B cell (primary cell): ENCODE measurements around the gene KIRREL3. TPM values are rescaled to one million over a fixed set of nuclear protein-coding genes. Genes with fewer than 3 reads are reported as not detected.

Experiments
- ATAC-seq: fragments of 200-7000 bp; cut with Tn5 transposase; one replicate; pipeline ENCODE4 v1.10.0; 2021; ENCODE audit warnings: low read depth, mild to moderate bottlenecking, moderate number of reproducible peaks, moderate library complexity
- CTCF ChIA-PET: fragments of 350-600 bp; sonication (Branson Sonifier 250); formaldehyde crosslinking; loops from one replicate; lab custom pipeline; 2021; ENCODE audit warnings: antibody characterized with exemption, inconsistent platforms; lab: Charles Lee
- POLR2A ChIA-PET: fragments of 350-600 bp; sonication (Branson Sonifier 250); formaldehyde crosslinking; loops from one replicate; lab custom pipeline; 2021; ENCODE audit warnings: antibody characterized with exemption; lab: Charles Lee
- DNase-seq: peaks from one replicate; pipeline ENCODE4 v3.0.0; 2013
- H2AFZ ChIP-seq: 2 replicates; pipeline ENCODE4 v1.6.1; 2012; ENCODE audit warnings: mild to moderate bottlenecking, low read depth, low read length; ENCODE audit not compliant: insufficient read depth, poor library complexity, severe bottlenecking
- H3K27ac ChIP-seq, 2 donors: 1 replicate in 1 of 2; 2 replicates in 1 of 2; pipeline ENCODE4 v1.5.1; 2012 to 2013; ENCODE audit warnings: low read length in 2 of 2, mild to moderate bottlenecking in 2 of 2, moderate library complexity in 1 of 2
- H3K27me3 ChIP-seq, 4 experiments: fragments of 200-600 bp in 1 of 4; sonication (generic) in 1 of 4; replicated peaks in 1 of 4; 1 replicate in 2 of 4; 2 replicates in 2 of 4; pipeline versions ENCODE4 v1.6.1 to v1.7.0; 2013 to 2016; ENCODE audit warnings: low read length in 3 of 4, mild to moderate bottlenecking in 2 of 4, mixed read lengths in 1 of 4, moderate library complexity in 1 of 4; ENCODE audit not compliant: insufficient read depth in 4 of 4, control insufficient read depth in 3 of 4; ENCODE audit errors: control extremely low read depth in 1 of 4
- H3K36me3 ChIP-seq, 2 experiments: replicated peaks in 1 of 2; 1 replicate in 1 of 2; 2 replicates in 1 of 2; pipeline versions ENCODE4 v1.6.1 to v1.7.1; 2013; ENCODE audit warnings: low read length in 1 of 2; ENCODE audit not compliant: insufficient read depth in 2 of 2, control insufficient read depth in 1 of 2; ENCODE audit errors: control extremely low read depth in 1 of 2, extremely low read depth in 1 of 2
- H3K4me1 ChIP-seq, 2 donors: fragments of 200-600 bp in 1 of 2; sonication (generic) in 1 of 2; 1 replicate in 1 of 2; 2 replicates in 1 of 2; pipeline versions ENCODE4 v1.5.1 to v1.6.1; 2013 to 2017; ENCODE audit warnings: low read length in 2 of 2; ENCODE audit not compliant: control insufficient read depth in 2 of 2, insufficient read depth in 2 of 2
- H3K4me2 ChIP-seq: replicated peaks from 2 replicates; pipeline ENCODE3; 2012; ENCODE audit warnings: mild to moderate bottlenecking, low read depth, low read length; ENCODE audit not compliant: poor library complexity, severe bottlenecking
- H3K4me3 ChIP-seq, 5 experiments: fragments of 200-600 bp in 1 of 5; sonication (generic) in 1 of 5; 1 replicate in 3 of 5; 2 replicates in 2 of 5; pipeline versions ENCODE4 v1.5.1 to v1.7.0; 2011 to 2016; ENCODE audit warnings: low read length in 4 of 5, mild to moderate bottlenecking in 4 of 5, low read depth in 2 of 5, control low read depth in 1 of 5, moderate library complexity in 1 of 5; ENCODE audit not compliant: insufficient read depth in 1 of 5; ENCODE audit errors: control extremely low read depth in 1 of 5, extremely low read depth in 1 of 5
- H3K79me2 ChIP-seq: fragments of 200-600 bp; sonication (generic); one replicate; pipeline ENCODE4 v1.6.0; 2016; ENCODE audit warnings: low read length; ENCODE audit not compliant: control insufficient read depth, insufficient read depth
- H3K9ac ChIP-seq: fragments of 200-600 bp; sonication (generic); 2 replicates; pipeline ENCODE4 v1.6.1; 2017; ENCODE audit warnings: mild to moderate bottlenecking, low read length, moderate library complexity
- H3K9me3 ChIP-seq, 3 donors: one replicate each; pipeline versions ENCODE4 v1.6.1 to v1.7.1; 2013; ENCODE audit warnings: low read length in 2 of 3; ENCODE audit not compliant: control insufficient read depth in 2 of 3, insufficient read depth in 1 of 3; ENCODE audit errors: control extremely low read depth in 1 of 3
- H4K20me1 ChIP-seq: 2 replicates; pipeline ENCODE4 v1.6.0; 2012; ENCODE audit warnings: mild to moderate bottlenecking, low read length; ENCODE audit not compliant: insufficient read depth, control insufficient read depth, poor library complexity, severe bottlenecking
- H3K27ac Mint-ChIP-seq: one replicate; pipeline ENCODE4 v1.8.0; 2021; ENCODE audit warnings: mixed read lengths
- H3K27me3 Mint-ChIP-seq: one replicate; pipeline ENCODE4 v1.8.0; 2021; ENCODE audit warnings: mixed read lengths
- H3K4me1 Mint-ChIP-seq: one replicate; pipeline ENCODE4 v1.8.0; 2021; ENCODE audit warnings: mixed read lengths
- H3K4me3 Mint-ChIP-seq: one replicate; pipeline ENCODE4 v1.8.0; 2021; ENCODE audit warnings: mixed read lengths
- H3K9me3 Mint-ChIP-seq: one replicate; pipeline ENCODE4 v1.8.0; 2022; ENCODE audit warnings: mixed read lengths; ENCODE audit not compliant: insufficient read depth
- EZH2 ChIP-seq: IDR thresholded peaks from 2 replicates; pipeline ENCODE4 v1.6.1; 2012; ENCODE audit warnings: borderline replicate concordance, low read depth, mild to moderate bottlenecking, moderate library complexity, low read length; ENCODE audit not compliant: insufficient read depth, poor library complexity, severe bottlenecking
- WGBS: methylation state at CpG from one replicate; pipeline ENCODE4 v1.1.5; 2013; ENCODE audit warnings: missing lambda C conversion rate; ENCODE audit not compliant: insufficient coverage; 5-methylcytosine and 5-hydroxymethylcytosine counted together
- intact Hi-C: fragments of 100-400 bp; cut with micrococcal nuclease; formaldehyde crosslinking; loops from one replicate; pipeline ENCODE4 v1.10.0; 2022
- polyA plus RNA-seq: library from polyadenylated mRNA; depleted of rRNA; stranded (reverse); fragments of >200 nt; gene quantifications from 2 replicates; pipeline ENCODE4 v1.2.3, GENCODE V29; 2012
- total RNA-seq, 2 donors: library from RNA; stranded (reverse); fragments of 120-200 nt in 1 of 2; gene quantifications; 1 replicate in 1 of 2; 2 replicates in 1 of 2; pipeline versions ENCODE4 v1.2.3 to v1.2.4, GENCODE V29; 2013 to 2022
- TF ChIP-seq, protein P1 (sequence below): fragments of 200-600 bp; IDR thresholded peaks from one replicate; pipeline ENCODE4 v1.8.0; 2022; ENCODE audit warnings: antibody characterized with exemption, mild to moderate bottlenecking

The KIRREL3 gene
- total and polyA plus RNA-seq, 2 donors (not counting 1 experiment from before 2014, with no cell fraction given): not detected

DNA sequence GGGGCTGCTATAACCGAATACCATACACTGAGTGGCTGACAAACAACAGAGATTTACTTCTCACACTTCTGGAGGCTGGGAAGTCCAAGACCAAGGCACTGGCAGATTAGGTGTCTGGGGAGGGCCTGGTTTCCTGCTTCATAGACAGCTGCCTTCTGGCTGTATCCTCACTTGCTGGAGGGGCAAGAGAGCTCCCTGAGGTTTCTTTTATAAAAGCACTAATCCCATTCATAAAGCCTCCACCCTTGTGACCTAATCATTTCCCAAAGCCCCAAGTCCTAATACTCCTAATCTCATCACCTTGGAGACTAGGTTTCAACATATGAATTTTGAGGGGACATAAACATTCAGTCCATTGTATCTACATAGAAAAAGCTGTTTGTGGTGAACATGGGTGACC is 131.8 kb downstream of the KIRREL3 start:
- POLR2A ChIA-PET: no interaction called here
- H3K36me3 ChIP-seq: no peaks in the 10 kb centered on the region

DNA sequence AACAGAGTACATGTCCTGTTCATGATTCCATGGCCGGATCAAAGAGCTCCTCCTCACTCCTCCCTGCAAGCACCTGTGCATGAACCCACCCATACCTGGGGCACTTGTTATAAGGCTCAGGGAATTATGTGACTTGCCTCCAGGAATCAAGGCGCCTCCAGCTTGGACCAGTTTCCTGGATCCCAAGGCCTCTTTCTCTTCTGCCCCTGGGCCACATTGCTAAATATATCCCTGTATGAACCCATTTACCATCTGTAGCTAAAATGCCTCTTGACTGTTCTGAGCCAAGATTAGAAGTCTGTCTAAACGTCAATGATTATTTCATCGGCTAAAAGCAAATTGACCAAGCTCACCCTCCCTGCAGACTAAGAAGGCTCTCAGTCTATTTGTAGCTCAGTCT is 135.6 kb downstream of the KIRREL3 start:
- intact Hi-C loops: no loop called here
- Histone ChIP-seq H3K27me3 (peaks cover 0 to 3% (median 0%) of the 10 kb centered on the region in 4 experiments), H2AFZ (no peak overlapping the region), H3K9me3 (peaks cover 0 to 5% (median 0%) of the 10 kb centered on the region in 3 donors), H3K79me2 (no peaks in the 10 kb centered on the region), H3K27ac (no peak overlapping the region), H3K4me3 (no peak overlapping the region), H3K4me1 (no peaks in the 10 kb centered on the region), H4K20me1 (no peaks in the 10 kb centered on the region), H3K36me3 (no peaks in the 10 kb centered on the region), H3K4me2 (no peak overlapping the region), H3K9ac (no peak overlapping the region)
- Mint-ChIP-seq H3K9me3 (no peaks in the 10 kb centered on the region), H3K4me1 (no peaks in the 10 kb centered on the region), H3K4me3 (no peak overlapping the region), H3K27me3 (peaks cover 4% of the 10 kb centered on the region), H3K27ac (no peak overlapping the region)
- 84% methylated on average over 2 of the region's 4 CpGs for WGBS
- ChIA-PET CTCF (no interaction called here), POLR2A (no interaction called here)
- DNase-seq (no peak), ATAC-seq (no peak)
- TF ChIP-seq, protein P1, sequence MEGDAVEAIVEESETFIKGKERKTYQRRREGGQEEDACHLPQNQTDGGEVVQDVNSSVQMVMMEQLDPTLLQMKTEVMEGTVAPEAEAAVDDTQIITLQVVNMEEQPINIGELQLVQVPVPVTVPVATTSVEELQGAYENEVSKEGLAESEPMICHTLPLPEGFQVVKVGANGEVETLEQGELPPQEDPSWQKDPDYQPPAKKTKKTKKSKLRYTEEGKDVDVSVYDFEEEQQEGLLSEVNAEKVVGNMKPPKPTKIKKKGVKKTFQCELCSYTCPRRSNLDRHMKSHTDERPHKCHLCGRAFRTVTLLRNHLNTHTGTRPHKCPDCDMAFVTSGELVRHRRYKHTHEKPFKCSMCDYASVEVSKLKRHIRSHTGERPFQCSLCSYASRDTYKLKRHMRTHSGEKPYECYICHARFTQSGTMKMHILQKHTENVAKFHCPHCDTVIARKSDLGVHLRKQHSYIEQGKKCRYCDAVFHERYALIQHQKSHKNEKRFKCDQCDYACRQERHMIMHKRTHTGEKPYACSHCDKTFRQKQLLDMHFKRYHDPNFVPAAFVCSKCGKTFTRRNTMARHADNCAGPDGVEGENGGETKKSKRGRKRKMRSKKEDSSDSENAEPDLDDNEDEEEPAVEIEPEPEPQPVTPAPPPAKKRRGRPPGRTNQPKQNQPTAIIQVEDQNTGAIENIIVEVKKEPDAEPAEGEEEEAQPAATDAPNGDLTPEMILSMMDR: no peak
- no peak for TF ChIP-seq EZH2

More for the DNA sequence above, 131.8 kb downstream of the KIRREL3 start:
- no peak overlapping the region for H3K4me3 ChIP-seq
- no peaks in the 10 kb centered on the region for H3K79me2 ChIP-seq
- no CpG with 5 or more reads among the region's 1 CpG for WGBS
- H3K27me3 ChIP-seq: peaks cover 0 to 3% (median 0%) of the 10 kb centered on the region in 4 experiments
- Mint-ChIP-seq H3K4me3 (no peak overlapping the region), H3K27ac (no peak overlapping the region), H3K9me3 (no peaks in the 10 kb centered on the region), H3K27me3 (no peaks in the 10 kb centered on the region), H3K4me1 (no peaks in the 10 kb centered on the region)
- DNase-seq: no peak
- CTCF ChIA-PET: no interaction called here
- H3K27ac ChIP-seq: no peak overlapping the region
- H3K4me2 ChIP-seq: no peak overlapping the region
- TF ChIP-seq, protein P1: no peak
- TF ChIP-seq EZH2: no peak
- H4K20me1 ChIP-seq: no peaks in the 10 kb centered on the region
- no peaks in the 10 kb centered on the region for H3K4me1 ChIP-seq
- H3K9ac ChIP-seq: no peak overlapping the region
- intact Hi-C loops: no loop called here
- no peak for ATAC-seq
- no peak overlapping the region for H2AFZ ChIP-seq
- H3K9me3 ChIP-seq: peaks cover 0 to 15% (median 0%) of the 10 kb centered on the region in 3 donors
